HEK293 (cell line): ENCODE results near the gene TRAK2.

Source experiments
- CTCF ChIP-seq: fragments of 450-650 bp; formaldehyde crosslinking; IDR thresholded peaks from 2 replicates; pipeline ENCODE4 v1.5.1; 2016; ENCODE audit warnings: missing biosample characterization, missing genetic modification characterization
- PRDM4 ChIP-seq: fragments of 450-650 bp; formaldehyde crosslinking; IDR thresholded peaks from 2 replicates; pipeline ENCODE4 v1.5.1; 2017; ENCODE audit warnings: missing biosample characterization, missing genetic modification characterization
- SP2 ChIP-seq: fragments of 450-650 bp; formaldehyde crosslinking; IDR thresholded peaks from 2 replicates; pipeline ENCODE4 v1.5.1; 2016; ENCODE audit warnings: missing biosample characterization, missing genetic modification characterization
- TRIM28 ChIP-seq: IDR thresholded peaks from 2 replicates; pipeline ENCODE4 v1.6.1; 2011; ENCODE audit warnings: low read length, control low read depth, borderline replicate concordance
- ZNF174 ChIP-seq: fragments of 450-650 bp; formaldehyde crosslinking; IDR thresholded peaks from 2 replicates; pipeline ENCODE4 v1.5.0; 2017; ENCODE audit warnings: missing biosample characterization, mild to moderate bottlenecking, missing genetic modification characterization
- ZNF202 ChIP-seq: fragments of 450-650 bp; formaldehyde crosslinking; IDR thresholded peaks from 2 replicates; pipeline ENCODE4 v1.5.1; 2016; ENCODE audit warnings: missing biosample characterization, missing genetic modification characterization, borderline replicate concordance
- ZNF488 ChIP-seq: fragments of 450-650 bp; formaldehyde crosslinking; IDR thresholded peaks from 2 replicates; pipeline ENCODE4 v1.5.1; 2016; ENCODE audit warnings: missing biosample characterization, missing genetic modification characterization
- ZNF501 ChIP-seq: fragments of 450-650 bp; formaldehyde crosslinking; IDR thresholded peaks from 2 replicates; pipeline ENCODE4 v1.5.1; 2016; ENCODE audit warnings: missing biosample characterization, missing genetic modification characterization
- ZNF571 ChIP-seq: fragments of 450-650 bp; formaldehyde crosslinking; IDR thresholded peaks from 2 replicates; pipeline ENCODE4 v1.5.0; 2017; ENCODE audit warnings: missing biosample characterization, missing genetic modification characterization
- ZNF660 ChIP-seq: fragments of 450-650 bp; IDR thresholded peaks from 2 replicates; pipeline ENCODE4 v1.5.1; 2018; ENCODE audit warnings: missing biosample characterization, mild to moderate bottlenecking, missing genetic modification characterization

- TF ChIP-seq PRDM4 (no peak), CTCF (tag by site-specific recombination) (no peak), TRIM28 (no peak), ZNF174 (tag by site-specific recombination) (no peak), ZNF660 (no peak), ZNF202 (tag by site-specific recombination) (no peak), SP2 (tag by site-specific recombination) (no peak), ZNF501 (no peak), ZNF488 (tag by site-specific recombination) (no peak), ZNF571 (tag by site-specific recombination) (no peak)
Observed at GRCh38 chr2:201353116-201353515, 98.1 kb downstream of the TRAK2 start.
